ENCODE measurements around the gene ABCA8. TPM values are rescaled to one million over a fixed set of nuclear protein-coding genes. Genes with fewer than 3 reads are reported as not detected.

ABCA8 gene
- total RNA-seq, 4 donors from 2014 or later: 30.0 to 68.5 (median 42.8) TPM

- no peaks in the 10 kb centered on the region for H3K4me1 ChIP-seq
- no peak overlapping the region for H3K27ac ChIP-seq
- H3K9me3 ChIP-seq: no peaks in the 10 kb centered on the region
- no peaks in the 10 kb centered on the region for H3K36me3 ChIP-seq
- no peak for TF ChIP-seq CTCF (IDR thresholded peaks at IDR 0.05)
- no peak for TF ChIP-seq POLR2A (IDR thresholded peaks at IDR 0.05)
- intact Hi-C loops (cut with DNase I; ENCODE audit: low total_unique reads): no loop called here
- no peak for DNase-seq
- no peaks in the 10 kb centered on the region for H3K27me3 ChIP-seq
- H3K4me3 ChIP-seq: no peak overlapping the region
Measured at GRCh38 chr17:68939195-68939594, 16.0 kb downstream of the ABCA8 start.

GRCh38 chr17:68937890-68938514, 17.2 kb downstream of the ABCA8 start:
- H3K27me3 ChIP-seq: no peaks in the 10 kb centered on the region
- intact Hi-C loops (cut with DNase I; ENCODE audit: low total_unique reads): no loop called here

GRCh38 chr17:68927516-68927915, 27.7 kb downstream of the ABCA8 start:
- Histone ChIP-seq H3K4me3 (no peak overlapping the region), H3K36me3 (no peaks in the 10 kb centered on the region), H3K9me3 (no peaks in the 10 kb centered on the region), H3K4me1 (no peaks in the 10 kb centered on the region), H3K27ac (no peak overlapping the region), H3K27me3 (no peaks in the 10 kb centered on the region)
- intact Hi-C loops (cut with DNase I; ENCODE audit: low total_unique reads): no loop called here
- DNase-seq: no peak
- no peak for TF ChIP-seq POLR2A (IDR thresholded peaks at IDR 0.05)

More at GRCh38 chr17:68937890-68938514, 17.2 kb downstream of the ABCA8 start:
- no peak overlapping the region for H3K27ac ChIP-seq
- TF ChIP-seq POLR2A (IDR thresholded peaks at IDR 0.05) (no peak), CTCF (IDR thresholded peaks at IDR 0.05) (no peak)
- H3K4me1 ChIP-seq: no peaks in the 10 kb centered on the region
- H3K9me3 ChIP-seq: no peaks in the 10 kb centered on the region
- no peaks in the 10 kb centered on the region for H3K36me3 ChIP-seq
- DNase-seq: no peak
- no peak overlapping the region for H3K4me3 ChIP-seq

- Histone ChIP-seq H3K9me3 (no peaks in the 10 kb centered on the region), H3K4me1 (no peaks in the 10 kb centered on the region), H3K27ac (no peak overlapping the region), H3K4me3 (no peak overlapping the region), H3K27me3 (no peaks in the 10 kb centered on the region), H3K36me3 (no peaks in the 10 kb centered on the region)
- intact Hi-C loops (cut with DNase I; ENCODE audit: low total_unique reads): no loop called here
- TF ChIP-seq POLR2A (IDR thresholded peaks at IDR 0.05) (no peak), CTCF (IDR thresholded peaks at IDR 0.05) (no peak)
- DNase-seq: no peak
Measured at GRCh38 chr17:68924793-68925720, 30.1 kb downstream of the ABCA8 start.

- no peak for DNase-seq
- Histone ChIP-seq H3K4me1 (peaks cover 5% of the 10 kb centered on the region in 2 donors), H3K27ac (peak overlapping the region; percentile 67 to 85), H3K9me3 (no peaks in the 10 kb centered on the region), H3K27me3 (no peaks in the 10 kb centered on the region), H3K36me3 (no peaks in the 10 kb centered on the region), H3K4me3 (no peak overlapping the region)
- TF ChIP-seq POLR2A (IDR thresholded peaks at IDR 0.05) (no peak), CTCF (IDR thresholded peaks at IDR 0.05) (no peak)
- intact Hi-C loops (cut with DNase I; ENCODE audit: low total_unique reads): no loop called here
Measured at GRCh38 chr17:68910789-68911431, 44.3 kb downstream of the ABCA8 start.
